ENCODE data around the gene PRRG2. TPM values are rescaled to one million over a fixed set of nuclear protein-coding genes. Genes with fewer than 3 reads are reported as not detected.

PRRG2 gene
- total and polyA plus RNA-seq, 7 experiments from 2014 or later: 0.30 to 2.9 (median 0.54) TPM; not detected in 1

DNA sequence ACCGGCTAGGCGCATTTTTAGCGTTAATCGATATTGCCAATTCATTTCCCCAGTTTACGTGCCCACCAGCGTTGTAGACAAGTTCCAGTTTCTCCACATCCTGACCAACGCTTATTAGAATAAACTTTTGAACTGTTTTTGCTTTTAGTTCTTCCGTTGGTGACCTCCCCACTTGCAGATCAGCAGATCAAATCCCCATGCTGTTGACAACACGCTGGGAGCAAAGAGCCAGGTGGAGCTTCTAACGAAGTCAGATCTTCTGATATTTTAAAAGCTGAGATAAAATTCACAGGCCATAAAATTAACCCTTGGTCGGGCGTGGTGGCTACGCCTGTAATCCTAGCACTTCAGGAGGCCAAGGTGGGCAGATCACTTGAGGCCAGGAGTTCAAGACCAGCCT is 32.1 kb upstream of the PRRG2 start:
- H3K27me3 Mint-ChIP-seq: peaks cover 0 to 3% (median 0%) of the 10 kb centered on the region in 5 donors
- H3K36me3 Mint-ChIP-seq: peaks cover 0 to 20% (median 8%) of the 10 kb centered on the region in 5 donors
- peak overlapping the region; percentile 26 to 81 (median 67) for H3K4me3 Mint-ChIP-seq
- H3K36me3 ChIP-seq (ENCODE audit: control insufficient read depth in 2 of 3, insufficient read depth in 3 of 3, low read length in 3 of 3): no peaks in the 10 kb centered on the region
- H3K9me3 ChIP-seq (ENCODE audit: control insufficient read depth in 2 of 3, low read length in 3 of 3): no peaks in the 10 kb centered on the region
- H3K27ac Mint-ChIP-seq: peak overlapping the region; percentile 75 to 99 (median 92)
- ATAC-seq: no peak
- POLR2A ChIA-PET: interaction anchor here (0.5 to 19.2 kb wide), 12 partner anchors 10 to 69 kb away, joined by 3 to 687 read pairs (median 6); no protein-coding TSS in a partner anchor
- H3K4me1 ChIP-seq (ENCODE audit: control insufficient read depth in 2 of 2, insufficient read depth in 2 of 2, low read length in 2 of 2): peaks cover 32 to 77% of the 10 kb centered on the region in 2 donors
- DNase-seq: peak in 4 of 9 donors; percentile 30 to 49 (median 42)
- H3K4me3 ChIP-seq (ENCODE audit: low read length): no peak overlapping the region
- no peaks in the 10 kb centered on the region for H3K9me3 Mint-ChIP-seq
- H3K27ac ChIP-seq (ENCODE audit: low read depth, low read length): peak overlapping the region; percentile 63
- intact Hi-C loops (cut with micrococcal nuclease): no loop called here
- H3K4me1 Mint-ChIP-seq: peaks cover 39 to 78% (median 54%) of the 10 kb centered on the region in 7 donors
- CTCF ChIA-PET: interaction anchor here (0.6 to 10.2 kb wide), 6 partner anchors 13 to 129 kb away, joined by 3 to 231 read pairs (median 16); partner anchors contain the start of gene FLT3LG
- no peaks in the 10 kb centered on the region for H3K27me3 ChIP-seq (ENCODE audit: control insufficient read depth in 2 of 2, insufficient read depth in 2 of 2, low read length in 2 of 2)

DNA sequence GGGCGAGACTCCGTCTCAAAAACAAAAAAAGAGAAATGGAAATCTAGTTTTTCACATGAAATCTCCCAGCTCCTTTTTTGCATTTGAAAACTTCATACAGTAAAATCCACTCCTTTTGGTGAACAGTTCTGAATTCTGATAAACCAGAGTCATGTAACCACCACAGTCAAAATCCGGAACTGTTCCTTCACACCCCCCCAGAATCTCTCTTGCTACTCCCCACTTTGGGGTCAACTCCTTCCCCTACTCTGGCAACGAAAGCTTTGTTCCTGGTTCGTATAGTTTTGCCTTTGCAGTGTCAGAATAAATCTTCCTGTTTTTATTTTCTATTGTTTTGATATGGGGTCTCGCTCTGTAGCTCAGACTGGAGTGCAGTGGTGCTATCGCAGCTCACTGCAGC is 29.6 kb upstream of the PRRG2 start:
- Histone ChIP-seq H3K4me3 (ENCODE audit: low read length) (no peak overlapping the region), H3K27me3 (ENCODE audit: control insufficient read depth in 2 of 2, insufficient read depth in 2 of 2, low read length in 2 of 2) (no peaks in the 10 kb centered on the region), H3K4me1 (ENCODE audit: control insufficient read depth in 2 of 2, insufficient read depth in 2 of 2, low read length in 2 of 2) (peaks cover 50 to 91% of the 10 kb centered on the region in 2 donors), H3K36me3 (ENCODE audit: control insufficient read depth in 2 of 3, insufficient read depth in 3 of 3, low read length in 3 of 3) (peaks cover 0 to 13% (median 12%) of the 10 kb centered on the region in 3 experiments), H3K27ac (ENCODE audit: low read depth, low read length) (peak overlapping the region; percentile 64), H3K9me3 (ENCODE audit: control insufficient read depth in 2 of 3, low read length in 3 of 3) (no peaks in the 10 kb centered on the region)
- Mint-ChIP-seq H3K4me1 (peaks cover 43 to 87% (median 64%) of the 10 kb centered on the region in 7 donors), H3K9me3 (no peaks in the 10 kb centered on the region), H3K36me3 (peaks cover 5 to 39% (median 14%) of the 10 kb centered on the region in 5 donors), H3K4me3 (peak overlapping the region in 9 of 10 donors; percentile 14 to 83 (median 69)), H3K27me3 (no peaks in the 10 kb centered on the region), H3K27ac (peak overlapping the region; percentile 81 to 99 (median 93))
- CTCF ChIA-PET: interaction anchor here (0.6 to 10.2 kb wide), 11 partner anchors 11 to 127 kb away, joined by 3 to 231 read pairs (median 5); no protein-coding TSS in a partner anchor
- POLR2A ChIA-PET: interaction anchor here (0.6 to 19.2 kb wide), 13 partner anchors 13 to 91 kb away, joined by 3 to 687 read pairs (median 8); partner anchors contain the start of genes FCGRT, RCN3, RPL13A and RPS11
- ATAC-seq (no peak), DNase-seq (no peak)
- intact Hi-C loops (cut with micrococcal nuclease): no loop called here

DNA sequence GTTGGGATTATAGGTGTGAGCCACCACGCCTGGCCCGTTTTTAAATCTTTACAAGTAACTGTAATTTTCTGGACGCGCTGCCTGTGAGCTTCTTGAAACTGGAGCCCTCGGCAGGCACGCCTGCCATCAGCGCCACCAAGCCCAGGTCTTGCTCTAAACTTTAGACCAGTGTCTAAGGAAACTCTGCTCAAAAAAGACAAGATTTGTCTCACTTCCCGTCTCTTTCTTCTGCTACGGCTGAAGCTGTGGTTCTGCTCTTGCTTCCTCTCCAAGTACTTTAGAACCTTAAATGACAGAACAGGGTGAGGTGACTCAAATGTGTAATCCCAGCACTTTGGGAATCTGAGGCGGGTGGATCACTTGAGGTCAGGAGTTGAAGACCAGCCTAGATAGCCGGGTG is 28.4 kb upstream of the PRRG2 start:
- Mint-ChIP-seq H3K4me1 (peaks cover 40 to 81% (median 63%) of the 10 kb centered on the region in 7 donors), H3K27me3 (no peaks in the 10 kb centered on the region), H3K27ac (peak overlapping the region; percentile 93 to 100 (median 98)), H3K4me3 (peak overlapping the region; percentile 80 to 96 (median 86)), H3K36me3 (peaks cover 10 to 46% (median 20%) of the 10 kb centered on the region in 5 donors), H3K9me3 (no peaks in the 10 kb centered on the region)
- H3K27ac ChIP-seq (ENCODE audit: low read depth, low read length): peak overlapping the region; percentile 64
- POLR2A ChIA-PET: interaction anchor here (0.8 to 19.2 kb wide), 12 partner anchors 10 to 99 kb away, joined by 3 to 687 read pairs (median 10); partner anchors contain the start of genes ALDH16A1, FCGRT, RCN3 and RPL13A
- CTCF ChIA-PET: interaction anchor here (0.7 to 10.2 kb wide), 8 partner anchors 9 to 281 kb away, joined by 3 to 231 read pairs (median 8); no protein-coding TSS in a partner anchor
- intact Hi-C loops (cut with micrococcal nuclease): loop anchor here in 1 of 2 donors (1.0 to 2.0 kb wide), 2 partner anchors 16 to 18 kb away; no protein-coding TSS in a partner anchor
- no peaks in the 10 kb centered on the region for H3K27me3 ChIP-seq (ENCODE audit: control insufficient read depth in 2 of 2, insufficient read depth in 2 of 2, low read length in 2 of 2)
- DNase-seq (peak in 7 of 9 donors; percentile 64 to 78 (median 70)), ATAC-seq (peak; percentile 53)
- no peaks in the 10 kb centered on the region for H3K9me3 ChIP-seq (ENCODE audit: control insufficient read depth in 2 of 3, low read length in 3 of 3)
- peaks cover 8 to 24% (median 14%) of the 10 kb centered on the region in 3 experiments for H3K36me3 ChIP-seq (ENCODE audit: control insufficient read depth in 2 of 3, insufficient read depth in 3 of 3, low read length in 3 of 3)
- peaks cover 46 to 93% of the 10 kb centered on the region in 2 donors for H3K4me1 ChIP-seq (ENCODE audit: control insufficient read depth in 2 of 2, insufficient read depth in 2 of 2, low read length in 2 of 2)
- no peak overlapping the region for H3K4me3 ChIP-seq (ENCODE audit: low read length)

DNA sequence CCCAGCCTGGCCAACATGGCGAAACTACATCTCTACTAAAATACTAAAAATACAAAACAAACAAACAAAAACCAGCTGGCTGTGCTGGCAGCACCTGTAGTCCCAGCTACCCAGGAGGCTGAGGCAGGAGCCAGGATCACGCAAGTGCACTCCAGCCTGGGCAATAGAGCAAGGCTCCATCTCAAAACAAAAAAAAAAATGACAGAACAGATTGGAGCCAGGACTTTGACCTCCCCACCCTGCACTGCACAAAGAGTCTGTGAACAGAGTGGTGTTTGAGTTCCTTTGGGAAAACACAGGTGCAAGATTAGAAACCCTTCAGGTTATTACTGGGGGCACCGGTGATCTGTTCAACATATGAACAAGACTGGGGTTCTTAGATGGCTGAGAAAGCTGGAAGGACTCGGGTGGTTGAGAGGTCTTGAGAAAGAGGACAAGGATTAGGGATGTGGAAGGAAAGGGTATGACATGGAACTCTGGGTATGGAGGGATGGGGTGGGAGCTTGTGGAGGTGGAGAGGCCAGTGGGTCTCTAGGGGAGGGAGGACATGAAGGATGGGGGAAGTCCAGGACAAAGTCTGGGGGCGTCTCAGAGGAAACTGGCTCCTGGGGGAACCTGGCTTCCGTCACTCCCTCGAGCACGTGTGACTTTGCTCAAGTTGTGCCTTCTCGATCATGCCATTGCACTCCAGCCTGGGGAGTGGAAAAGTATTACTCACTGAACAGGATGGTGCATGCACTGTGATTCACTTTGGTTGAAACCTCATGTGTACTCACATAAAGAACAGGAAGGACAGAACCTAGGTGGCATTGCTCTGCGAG is 27.5 kb upstream of the PRRG2 start:
- ATAC-seq (no peak), DNase-seq (peak in 5 of 9 donors; percentile 26 to 78 (median 36))
- Mint-ChIP-seq H3K4me1 (peaks cover 43 to 77% (median 64%) of the 10 kb centered on the region in 7 donors), H3K27ac (peak overlapping the region; percentile 93 to 100 (median 98)), H3K4me3 (peak overlapping the region; percentile 71 to 90 (median 82)), H3K36me3 (peaks cover 10 to 53% (median 25%) of the 10 kb centered on the region in 5 donors), H3K27me3 (no peaks in the 10 kb centered on the region), H3K9me3 (no peaks in the 10 kb centered on the region)
- intact Hi-C loops (cut with micrococcal nuclease): loop anchor here (1.0 to 2.0 kb wide), 2 partner anchors 15 to 19 kb away; no protein-coding TSS in a partner anchor
- Histone ChIP-seq H3K27me3 (ENCODE audit: control insufficient read depth in 2 of 2, insufficient read depth in 2 of 2, low read length in 2 of 2) (no peaks in the 10 kb centered on the region), H3K27ac (ENCODE audit: low read depth, low read length) (peak overlapping the region; percentile 64), H3K4me1 (ENCODE audit: control insufficient read depth in 2 of 2, insufficient read depth in 2 of 2, low read length in 2 of 2) (peaks cover 46 to 89% of the 10 kb centered on the region in 2 donors), H3K36me3 (ENCODE audit: control insufficient read depth in 2 of 3, insufficient read depth in 3 of 3, low read length in 3 of 3) (peaks cover 8 to 29% (median 14%) of the 10 kb centered on the region in 3 experiments), H3K9me3 (ENCODE audit: control insufficient read depth in 2 of 3, low read length in 3 of 3) (no peaks in the 10 kb centered on the region), H3K4me3 (ENCODE audit: low read length) (no peak overlapping the region)
- ChIA-PET POLR2A (interaction anchor here (0.7 to 19.2 kb wide), 12 partner anchors 11 to 111 kb away, joined by 3 to 687 read pairs (median 10); partner anchors contain the start of genes RPL13A and RPS11), CTCF (interaction anchor here (0.6 to 10.2 kb wide), 6 partner anchors 9 to 124 kb away, joined by 3 to 231 read pairs (median 8); no protein-coding TSS in a partner anchor)

DNA sequence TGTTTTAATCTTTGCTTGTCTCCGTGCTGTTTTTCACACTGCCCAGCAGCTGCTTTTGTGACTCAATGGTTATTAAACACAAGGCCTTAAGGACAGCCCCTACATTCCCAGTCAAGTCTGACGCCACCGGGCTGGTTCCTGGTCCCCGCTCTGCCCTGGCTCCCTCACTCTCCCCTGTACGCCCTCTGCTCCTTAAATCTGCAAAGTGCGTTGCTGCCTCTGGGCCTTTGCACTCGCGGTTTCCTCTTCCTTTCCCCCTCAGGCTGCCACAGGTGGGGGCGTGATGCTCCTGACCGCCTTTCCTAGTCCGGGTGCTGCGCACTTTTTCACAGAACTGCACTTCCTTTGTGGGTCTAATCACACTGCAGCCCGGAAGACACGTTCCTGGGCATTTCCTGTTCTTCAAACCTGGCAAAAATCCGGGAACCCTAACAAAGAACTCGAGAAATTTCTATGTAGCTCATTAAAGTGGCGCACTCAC is 26.4 kb upstream of the PRRG2 start:
- H3K9me3 ChIP-seq (ENCODE audit: control insufficient read depth in 2 of 3, low read length in 3 of 3): no peaks in the 10 kb centered on the region
- peak overlapping the region; percentile 27 for H3K4me3 ChIP-seq (ENCODE audit: low read length)
- ATAC-seq (no peak), DNase-seq (peak in 7 of 9 donors; percentile 45 to 59 (median 48))
- H3K9me3 Mint-ChIP-seq: peaks cover 0 to 2% (median 0%) of the 10 kb centered on the region in 11 donors
- H3K27me3 Mint-ChIP-seq: no peaks in the 10 kb centered on the region
- peak overlapping the region; percentile 58 for H3K27ac ChIP-seq (ENCODE audit: low read depth, low read length)
- intact Hi-C loops (cut with micrococcal nuclease): loop anchor here in 1 of 2 donors (1.0 kb wide), 1 partner anchor 14 kb away; no protein-coding TSS in a partner anchor
- peaks cover 41 to 71% (median 64%) of the 10 kb centered on the region in 7 donors for H3K4me1 Mint-ChIP-seq
- H3K4me3 Mint-ChIP-seq: peak overlapping the region; percentile 73 to 90 (median 82)
- peaks cover 45 to 79% of the 10 kb centered on the region in 2 donors for H3K4me1 ChIP-seq (ENCODE audit: control insufficient read depth in 2 of 2, insufficient read depth in 2 of 2, low read length in 2 of 2)
- no peaks in the 10 kb centered on the region for H3K27me3 ChIP-seq (ENCODE audit: control insufficient read depth in 2 of 2, insufficient read depth in 2 of 2, low read length in 2 of 2)
- H3K36me3 ChIP-seq (ENCODE audit: control insufficient read depth in 2 of 3, insufficient read depth in 3 of 3, low read length in 3 of 3): peaks cover 8 to 40% (median 14%) of the 10 kb centered on the region in 3 experiments
- peaks cover 10 to 59% (median 35%) of the 10 kb centered on the region in 5 donors for H3K36me3 Mint-ChIP-seq
- POLR2A ChIA-PET: interaction anchor here (0.6 to 19.2 kb wide), 9 partner anchors 12 to 126 kb away, joined by 3 to 687 read pairs (median 3); partner anchors contain the start of gene RPS11
- peak overlapping the region; percentile 93 to 100 (median 98) for H3K27ac Mint-ChIP-seq
- CTCF ChIA-PET: interaction anchor here (0.6 to 10.2 kb wide), 5 partner anchors 7 to 48 kb away, joined by 3 to 231 read pairs (median 7); no protein-coding TSS in a partner anchor

Data from naive thymus-derived CD4-positive, alpha-beta T cell (primary cell).